T follicular helper cell (primary cell): Measurements from ENCODE around the gene SECISBP2.

ENCODE experiments used
- DNase-seq: peaks from one replicate; pipeline ENCODE4 v3.0.0-alpha.2; 2020; ENCODE audit warnings: low read depth

Gene SECISBP2

DNA sequence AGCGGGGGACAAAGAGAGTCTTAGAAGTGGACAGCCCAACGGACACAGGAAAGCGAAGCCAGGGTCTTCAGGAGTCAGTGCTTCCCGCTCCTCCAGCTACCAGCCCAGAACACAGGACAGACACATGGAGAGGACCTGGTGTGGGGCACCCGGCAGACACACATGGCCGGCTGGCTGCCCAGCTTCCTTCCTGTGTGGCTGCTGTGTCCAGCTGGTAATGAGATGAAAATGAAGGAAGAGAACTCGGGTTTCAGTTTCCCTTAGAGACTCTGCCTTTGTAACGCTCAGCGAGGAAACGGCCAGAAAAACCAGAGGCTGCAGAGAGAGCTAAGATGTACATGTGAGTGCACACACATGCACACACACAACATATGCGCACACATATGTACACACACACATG lies 87.5 kb downstream of the SECISBP2 start:
- no peak for DNase-seq

GRCh38 chr9:89407070-89407469 lies 88.8 kb downstream of the SECISBP2 start:
- DNase-seq: no peak

DNA sequence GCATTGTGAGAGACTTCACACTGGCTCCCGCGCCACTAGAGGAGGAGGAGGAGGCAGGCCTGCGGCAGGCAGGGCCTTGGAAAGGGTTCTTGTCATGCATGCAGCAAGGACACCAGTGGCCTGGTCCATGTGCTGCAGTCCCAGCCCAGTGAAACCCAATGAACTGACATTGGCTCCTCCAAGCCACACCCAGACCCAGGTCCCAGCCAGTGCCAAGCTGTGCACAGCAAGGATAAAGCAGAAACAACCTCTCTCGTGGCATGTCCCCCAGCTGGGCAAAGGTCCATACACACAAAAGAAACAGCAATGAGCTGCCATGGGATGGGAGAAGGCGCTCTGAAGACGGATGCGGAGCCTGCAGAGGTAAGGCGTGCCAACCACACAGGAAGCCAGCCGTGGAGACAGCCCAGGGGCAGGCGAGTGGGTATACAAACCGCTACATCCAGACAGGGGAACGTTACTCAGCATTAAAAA lies 90.4 kb downstream of the SECISBP2 start:
- DNase-seq: peak; percentile 63
